Neutrophil (primary cell): Measurements from ENCODE around the gene HOXB7.

Experiments
- H3K27ac ChIP-seq: fragments of 200-600 bp; sonication (generic); 2 replicates; pipeline ENCODE4 v1.5.1; 2016; ENCODE audit warnings: mild to moderate bottlenecking, moderate library complexity
- H3K27me3 ChIP-seq: fragments of 200-600 bp; sonication (generic); 2 replicates; pipeline ENCODE4 v1.6.0; 2016; ENCODE audit warnings: mild to moderate bottlenecking
- H3K36me3 ChIP-seq: fragments of 200-600 bp; sonication (generic); 2 replicates; pipeline ENCODE4 v1.5.1; 2017
- H3K4me1 ChIP-seq, 2 experiments: fragments of 200-600 bp in 1 of 2; sonication (generic) in 1 of 2; 1 replicate in 1 of 2; 2 replicates in 1 of 2; pipeline versions ENCODE4 v1.5.1 to v1.6.1; 2013 to 2016; ENCODE audit warnings: low read depth in 1 of 2, low read length in 1 of 2, mild to moderate bottlenecking in 1 of 2, moderate library complexity in 1 of 2; ENCODE audit not compliant: control insufficient read depth in 1 of 2, insufficient read depth in 1 of 2
- H3K4me3 ChIP-seq, 2 experiments: fragments of 200-600 bp in 1 of 2; sonication (generic) in 1 of 2; 1 replicate in 1 of 2; 2 replicates in 1 of 2; pipeline ENCODE4 v1.5.1; 2013 to 2016; ENCODE audit warnings: low read depth in 1 of 2, low read length in 1 of 2, mild to moderate bottlenecking in 1 of 2, moderate library complexity in 1 of 2
- H3K9me3 ChIP-seq: fragments of 200-600 bp; sonication (generic); 2 replicates; pipeline ENCODE4 v1.5.1; 2016
- CTCF ChIP-seq: fragments of 200-600 bp; sonication (generic); IDR thresholded peaks from 2 replicates; pipeline ENCODE4 v1.5.1; 2016; ENCODE audit warnings: antibody characterized with exemption

Gene HOXB7

GRCh38 chr17:48609759-48610281, 997 bp downstream of the HOXB7 start:
- no peak overlapping the region for H3K27ac ChIP-seq
- H3K4me3 ChIP-seq = no peak overlapping the region
- H3K9me3 ChIP-seq = no peaks in the 10 kb centered on the region
- no peak for TF ChIP-seq CTCF
- H3K4me1 ChIP-seq = peaks cover 12 to 24% of the 10 kb centered on the region in 2 experiments
- H3K27me3 ChIP-seq = peaks cover 100% of the 10 kb centered on the region
- H3K36me3 ChIP-seq = no peaks in the 10 kb centered on the region

- H3K4me1 ChIP-seq = peaks cover 12 to 24% of the 10 kb centered on the region in 2 experiments
- H3K4me3 ChIP-seq = no peak overlapping the region
- no peak for TF ChIP-seq CTCF
- peaks cover 100% of the 10 kb centered on the region for H3K27me3 ChIP-seq
- H3K36me3 ChIP-seq = no peaks in the 10 kb centered on the region
- no peaks in the 10 kb centered on the region for H3K9me3 ChIP-seq
- H3K27ac ChIP-seq = no peak overlapping the region
These were observed 1.8 kb downstream of the HOXB7 start for GRCh38 chr17:48609033-48609432.

- no peaks in the 10 kb centered on the region for H3K36me3 ChIP-seq
- H3K9me3 ChIP-seq = no peaks in the 10 kb centered on the region
- peaks cover 100% of the 10 kb centered on the region for H3K27me3 ChIP-seq
- no peak for TF ChIP-seq CTCF
- H3K27ac ChIP-seq = no peak overlapping the region
- H3K4me3 ChIP-seq = no peak overlapping the region
- H3K4me1 ChIP-seq = peaks cover 12 to 24% of the 10 kb centered on the region in 2 experiments
These were observed 2.4 kb downstream of the HOXB7 start for GRCh38 chr17:48608494-48608834.

GRCh38 chr17:48606892-48607614, 3.8 kb downstream of the HOXB7 start:
- H3K36me3 ChIP-seq = no peaks in the 10 kb centered on the region
- H3K4me3 ChIP-seq = no peak overlapping the region
- TF ChIP-seq CTCF = no peak
- H3K9me3 ChIP-seq = no peaks in the 10 kb centered on the region
- peaks cover 12 to 23% of the 10 kb centered on the region in 2 experiments for H3K4me1 ChIP-seq
- H3K27me3 ChIP-seq = peaks cover 100% of the 10 kb centered on the region
- no peak overlapping the region for H3K27ac ChIP-seq

- no peaks in the 10 kb centered on the region for H3K9me3 ChIP-seq
- H3K4me3 ChIP-seq = no peak overlapping the region
- H3K4me1 ChIP-seq = peaks cover 11 to 15% of the 10 kb centered on the region in 2 experiments
- H3K27me3 ChIP-seq = peaks cover 100% of the 10 kb centered on the region
- no peak for TF ChIP-seq CTCF
- no peak overlapping the region for H3K27ac ChIP-seq
- H3K36me3 ChIP-seq = no peaks in the 10 kb centered on the region
These were observed 4.6 kb downstream of the HOXB7 start for GRCh38 chr17:48605991-48606891.
